HCT116 (cell line): ENCODE results near the gene CD200. TPM values are rescaled to one million over a fixed set of nuclear protein-coding genes. Genes with fewer than 3 reads are reported as not detected.
"Not testable (repeated sequence)": the region's sequence is repeated elsewhere in the genome, so short reads cannot be mapped to it uniquely, and the experiment has no call there.

Experiments used
- ATAC-seq: fragments of 200-7000 bp; cut with Tn5 transposase; 2 replicates; pipeline ENCODE4 v1.9.1; 2020; ENCODE audit warnings: mild to moderate bottlenecking, moderate library complexity
- BruUV-seq: library from RNA; stranded (reverse); fragments of 400-500 nt; replicated peaks from 2 replicates; lab custom pipeline; 2021; lab: Mats Ljungman, UMichigan
- CTCF ChIA-PET: fragments of 300-600 bp; sonication (Branson Sonifier 250); formaldehyde crosslinking; loops from one replicate; lab custom pipeline; 2021; ENCODE audit warnings: antibody characterized with exemption; lab: Charles Lee
- POLR2A ChIA-PET: fragments of 300-600, 350-600 bp; sonication (Branson Sonifier 250); formaldehyde crosslinking; loops from one replicate; lab custom pipeline; 2021; ENCODE audit warnings: antibody characterized with exemption; lab: Charles Lee
- RAD21 ChIA-PET, 2 experiments: fragments of 300-600 bp; sonication (Branson Sonifier 250); formaldehyde crosslinking; loops; one replicate each; lab custom pipeline; 2023; ENCODE audit warnings: low total read pairs in 2 of 2; ENCODE audit not compliant: uncharacterized antibody in 2 of 2, unreplicated experiment in 2 of 2, low non-redundant PET in 1 of 2; lab: Charles Lee
- DNase-seq: peaks from one replicate; pipeline ENCODE4 v3.0.0-alpha.2; 2010; ENCODE audit warnings: low read depth, low spot score
- H2AFZ ChIP-seq: fragments of 200-600 bp; shearing (Covaris generic), sonication (generic); 2 replicates; pipeline ENCODE4 v1.6.1; 2017; ENCODE audit warnings: low read depth, mixed run types, mixed read lengths, antibody characterized with exemption, low read length; ENCODE audit not compliant: poor library complexity, severe bottlenecking
- H3K27ac ChIP-seq: 2 replicates; pipeline ENCODE4 v1.5.1; 2012; ENCODE audit warnings: low read depth, low read length
- H3K27me3 ChIP-seq: fragments of 200-600 bp; sonication (generic); 2 replicates; pipeline ENCODE4 v1.6.1; 2016; ENCODE audit warnings: mixed run types, low read length, mixed read lengths; ENCODE audit not compliant: insufficient read depth
- H3K36me3 ChIP-seq, 2 experiments: fragments of 200-500 bp in 1 of 2; fragments of 200-600 bp in 1 of 2; sonication (Bioruptor generic) in 1 of 2; sonication (generic) in 1 of 2; 2 replicates each; pipeline versions ENCODE4 v1.5.1 to v1.6.1; 2014 to 2016; ENCODE audit warnings: low read length in 2 of 2, inconsistent platforms in 1 of 2, mixed read lengths in 1 of 2, mixed run types in 1 of 2; ENCODE audit not compliant: insufficient read depth in 2 of 2, control insufficient read depth in 1 of 2
- H3K4me1 ChIP-seq, 2 experiments: fragments of 200-600 bp in 1 of 2; sonication (generic) in 1 of 2; 2 replicates each; pipeline versions ENCODE4 v1.5.1 to v1.6.1; 2012 to 2017; ENCODE audit warnings: low read length in 2 of 2, inconsistent platforms in 1 of 2, mild to moderate bottlenecking in 1 of 2, mixed read lengths in 1 of 2, mixed run types in 1 of 2, moderate library complexity in 1 of 2; ENCODE audit not compliant: insufficient read depth in 2 of 2, control insufficient read depth in 1 of 2
- H3K4me2 ChIP-seq: fragments of 200-600 bp; sonication (generic); 2 replicates; pipeline ENCODE4 v1.6.1; 2017; ENCODE audit warnings: mixed run types, low read length, mixed read lengths
- H3K4me3 ChIP-seq, 2 experiments: fragments of 200-600 bp in 1 of 2; sonication (generic) in 1 of 2; replicated peaks in 1 of 2; 2 replicates each; pipeline ENCODE4 v1.5.1; 2011 to 2016; ENCODE audit warnings: low read length in 2 of 2, control low read depth in 1 of 2, low read depth in 1 of 2, mild to moderate bottlenecking in 1 of 2, mixed read lengths in 1 of 2, mixed run types in 1 of 2
- H3K79me2 ChIP-seq: fragments of 200-600 bp; sonication (generic); 2 replicates; pipeline ENCODE4 v1.6.1; 2017; ENCODE audit warnings: mild to moderate bottlenecking, mixed run types, low read length, moderate library complexity, mixed read lengths; ENCODE audit not compliant: insufficient read depth
- H3K9ac ChIP-seq: fragments of 200-600 bp; sonication (generic); 2 replicates; pipeline ENCODE4 v1.6.1; 2016; ENCODE audit warnings: low read length, mixed read lengths
- H3K9me2 ChIP-seq: fragments of 200-600 bp; sonication (generic), shearing (Covaris generic); 2 replicates; pipeline ENCODE4 v1.6.1; 2017; ENCODE audit warnings: mixed run types, mild to moderate bottlenecking, moderate library complexity; ENCODE audit not compliant: insufficient read depth
- H3K9me3 ChIP-seq, 2 experiments: fragments of 200-500 bp in 1 of 2; fragments of 200-600 bp in 1 of 2; sonication (Bioruptor generic) in 1 of 2; sonication (generic) in 1 of 2; 2 replicates each; pipeline ENCODE4 v1.6.1; 2014 to 2017; ENCODE audit warnings: low read length in 2 of 2, mixed read lengths in 2 of 2, inconsistent platforms in 1 of 2, low read depth in 1 of 2, mild to moderate bottlenecking in 1 of 2, mixed run types in 1 of 2, moderate library complexity in 1 of 2; ENCODE audit not compliant: control insufficient read depth in 1 of 2, insufficient read depth in 1 of 2
- H4K20me1 ChIP-seq: fragments of 200-600 bp; sonication (generic), shearing (Covaris generic); 2 replicates; pipeline ENCODE4 v1.6.1; 2017; ENCODE audit warnings: mixed run types, mild to moderate bottlenecking, moderate library complexity; ENCODE audit not compliant: insufficient read depth
- CBX3 ChIP-seq: IDR thresholded peaks from 2 replicates; pipeline ENCODE4 v1.6.1; 2012; ENCODE audit warnings: low read depth
- CEBPB ChIP-seq: IDR thresholded peaks from 2 replicates; pipeline ENCODE4 v1.6.1; 2012; ENCODE audit warnings: low read depth
- EGR1 ChIP-seq: IDR thresholded peaks from 2 replicates; pipeline ENCODE4 v1.6.1; 2012; ENCODE audit warnings: low read depth
- ELF1 ChIP-seq: IDR thresholded peaks from 2 replicates; pipeline ENCODE4 v1.6.1; 2012; ENCODE audit warnings: low read depth, borderline replicate concordance
- EZH2 ChIP-seq: fragments of 200-600 bp; sonication (generic); IDR thresholded peaks from 2 replicates; pipeline ENCODE4 v1.6.1; 2017; ENCODE audit warnings: antibody characterized with exemption, mixed run types
- EZH2phosphoT487 ChIP-seq: fragments of 200-600 bp; IDR thresholded peaks from 2 replicates; pipeline ENCODE4 v1.6.1; 2018; ENCODE audit warnings: antibody characterized with exemption, borderline replicate concordance
- FOSL1 ChIP-seq: IDR thresholded peaks from 2 replicates; pipeline ENCODE4 v1.6.1; 2012; ENCODE audit warnings: low read depth
- POLR2A ChIP-seq: IDR thresholded peaks from 2 replicates; pipeline ENCODE4 v1.7.0; 2011; ENCODE audit warnings: borderline replicate concordance; ENCODE audit not compliant: insufficient read depth, insufficient read length; ENCODE audit errors: extremely low read depth
- RAD21 ChIP-seq: IDR thresholded peaks from 2 replicates; pipeline ENCODE4 v1.6.1; 2012; ENCODE audit warnings: low read depth, mild to moderate bottlenecking
- SIN3A ChIP-seq: IDR thresholded peaks from 2 replicates; pipeline ENCODE4 v1.6.1; 2012; ENCODE audit warnings: low read depth
- SP1 ChIP-seq: IDR thresholded peaks from 2 replicates; pipeline ENCODE4 v1.6.1; 2012; ENCODE audit warnings: low read depth
- SRF ChIP-seq: IDR thresholded peaks from 2 replicates; pipeline ENCODE4 v1.6.1; 2012; ENCODE audit warnings: low read depth
- YY1 ChIP-seq: IDR thresholded peaks from 2 replicates; pipeline ENCODE4 v1.6.1; 2011; ENCODE audit warnings: low read length, low read depth, moderate library complexity, mild to moderate bottlenecking; ENCODE audit not compliant: insufficient replicate concordance; ENCODE audit errors: extremely low read depth
- ZNF274 ChIP-seq: fragments of 200-500 bp; sonication (Bioruptor generic); IDR thresholded peaks from 2 replicates; pipeline ENCODE4 v1.6.1; 2014; ENCODE audit warnings: mild to moderate bottlenecking, low read depth, low read length, inconsistent platforms
- intact Hi-C: fragments of 100-400 bp; cut with micrococcal nuclease; formaldehyde crosslinking; loops from 2 replicates; pipeline ENCODE4 v1.10.0; 2022
- total RNA-seq: library from RNA; stranded (reverse); gene quantifications from one replicate; pipeline ENCODE4 v1.2.1, GENCODE V29; 2021; ENCODE audit not compliant: unreplicated experiment
- TF ChIP-seq, protein P1 (sequence below): IDR thresholded peaks from 2 replicates; pipeline ENCODE4 v1.6.1; 2012
- TF ChIP-seq, protein P2 (sequence below): IDR thresholded peaks from 2 replicates; pipeline ENCODE4 v1.6.1; 2012; ENCODE audit warnings: low read depth
- TF ChIP-seq, protein P3 (sequence below): IDR thresholded peaks from 2 replicates; pipeline ENCODE4 v1.6.1; 2011; ENCODE audit warnings: mild to moderate bottlenecking, low read length, moderate library complexity; ENCODE audit not compliant: insufficient replicate concordance; ENCODE audit errors: extremely low read depth

Gene CD200
- total RNA-seq, 1 experiment from 2014 or later: not detected

DNA sequence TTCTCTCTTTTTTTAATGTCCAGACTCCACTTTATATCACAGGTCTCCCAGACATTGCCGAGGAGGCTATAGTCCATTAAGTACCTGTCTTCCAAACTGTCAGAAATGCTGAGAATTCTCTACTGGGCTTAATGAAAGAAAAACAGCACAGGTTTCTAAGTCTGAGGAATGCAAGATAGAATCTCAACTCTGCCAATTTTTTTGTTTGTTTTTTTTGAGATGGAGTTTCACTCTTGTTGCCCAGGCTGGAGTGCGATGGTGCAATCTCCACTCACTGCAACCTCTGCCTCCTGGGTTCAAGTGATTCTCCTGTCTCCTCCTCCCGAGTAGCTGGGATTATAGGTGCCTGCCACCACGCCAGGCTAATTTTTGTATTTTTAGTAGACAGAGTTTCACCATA, 45.4 kb downstream of the CD200 start:
- ATAC-seq, intact Hi-C loops, H3K36me3 ChIP-seq, DNase-seq, H2AFZ ChIP-seq, H3K4me3 ChIP-seq, H3K9me3 ChIP-seq, H3K9me2 ChIP-seq, H3K4me2 ChIP-seq, H3K79me2 ChIP-seq, BruUV-seq, H4K20me1 ChIP-seq, CTCF ChIA-PET, H3K27me3 ChIP-seq, RAD21 ChIA-PET, H3K9ac ChIP-seq, H3K27ac ChIP-seq, POLR2A ChIA-PET, H3K4me1 ChIP-seq: not testable (repeated sequence)

DNA sequence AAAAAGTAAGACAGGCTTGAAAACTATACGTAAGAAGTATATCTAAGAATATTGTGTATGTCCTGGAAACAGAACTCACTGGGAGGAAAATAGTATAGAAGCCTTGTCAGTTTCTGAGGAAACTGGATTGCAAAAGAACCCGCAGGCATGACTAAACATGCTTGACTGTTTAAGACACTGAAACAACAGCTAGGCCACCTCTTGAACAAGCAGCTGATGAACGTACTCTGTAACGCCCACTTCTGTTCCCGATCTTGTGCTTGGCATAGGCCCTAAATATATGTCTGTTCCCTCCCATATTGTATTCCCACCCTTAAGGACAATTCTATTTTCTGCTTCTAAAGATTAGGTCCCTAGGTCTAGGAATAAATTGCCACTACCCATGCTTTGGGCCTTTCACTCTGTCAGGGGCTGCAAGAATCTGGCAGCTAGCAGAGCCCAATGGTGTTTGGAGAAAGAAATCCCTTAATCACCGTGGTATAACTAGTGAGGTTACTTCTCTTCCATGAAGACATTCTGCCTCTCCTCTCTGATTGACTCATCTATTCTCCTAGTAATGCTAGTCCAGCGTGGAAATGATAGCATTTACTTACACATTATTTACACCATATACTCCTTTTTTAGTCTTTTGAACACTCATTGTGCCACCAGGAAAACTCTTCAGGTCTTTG, 46.2 kb downstream of the CD200 start:
- Histone ChIP-seq H2AFZ (no peak overlapping the region), H3K9ac (no peak overlapping the region), H3K4me3 (no peak overlapping the region), H3K4me1 (no peaks in the 10 kb centered on the region), H3K36me3 (no peaks in the 10 kb centered on the region), H3K27ac (no peak overlapping the region), H3K9me3 (no peaks in the 10 kb centered on the region), H3K79me2 (no peaks in the 10 kb centered on the region), H3K4me2 (no peak overlapping the region), H3K27me3 (no peaks in the 10 kb centered on the region), H4K20me1 (no peaks in the 10 kb centered on the region), H3K9me2 (no peaks in the 10 kb centered on the region)
- DNase-seq (no peak), ATAC-seq (no peak)
- CTCF ChIA-PET: no interaction called here
- POLR2A ChIA-PET: no interaction called here
- intact Hi-C loops: no loop called here
- BruUV-seq: no TSS peak
- RAD21 ChIA-PET: no interaction called here
- TF ChIP-seq CEBPB: no peak
- TF ChIP-seq EZH2: no peak
- TF ChIP-seq ZNF274: no peak
- no peak for TF ChIP-seq SP1
- no peak for TF ChIP-seq POLR2A
- no peak for TF ChIP-seq EZH2phosphoT487
- TF ChIP-seq SIN3A: no peak
- no peak for TF ChIP-seq RAD21
- TF ChIP-seq YY1: no peak
- no peak for TF ChIP-seq SRF
- TF ChIP-seq FOSL1: no peak
- TF ChIP-seq, protein P1, sequence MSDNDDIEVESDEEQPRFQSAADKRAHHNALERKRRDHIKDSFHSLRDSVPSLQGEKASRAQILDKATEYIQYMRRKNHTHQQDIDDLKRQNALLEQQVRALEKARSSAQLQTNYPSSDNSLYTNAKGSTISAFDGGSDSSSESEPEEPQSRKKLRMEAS: no peak
- TF ChIP-seq, protein P2, sequence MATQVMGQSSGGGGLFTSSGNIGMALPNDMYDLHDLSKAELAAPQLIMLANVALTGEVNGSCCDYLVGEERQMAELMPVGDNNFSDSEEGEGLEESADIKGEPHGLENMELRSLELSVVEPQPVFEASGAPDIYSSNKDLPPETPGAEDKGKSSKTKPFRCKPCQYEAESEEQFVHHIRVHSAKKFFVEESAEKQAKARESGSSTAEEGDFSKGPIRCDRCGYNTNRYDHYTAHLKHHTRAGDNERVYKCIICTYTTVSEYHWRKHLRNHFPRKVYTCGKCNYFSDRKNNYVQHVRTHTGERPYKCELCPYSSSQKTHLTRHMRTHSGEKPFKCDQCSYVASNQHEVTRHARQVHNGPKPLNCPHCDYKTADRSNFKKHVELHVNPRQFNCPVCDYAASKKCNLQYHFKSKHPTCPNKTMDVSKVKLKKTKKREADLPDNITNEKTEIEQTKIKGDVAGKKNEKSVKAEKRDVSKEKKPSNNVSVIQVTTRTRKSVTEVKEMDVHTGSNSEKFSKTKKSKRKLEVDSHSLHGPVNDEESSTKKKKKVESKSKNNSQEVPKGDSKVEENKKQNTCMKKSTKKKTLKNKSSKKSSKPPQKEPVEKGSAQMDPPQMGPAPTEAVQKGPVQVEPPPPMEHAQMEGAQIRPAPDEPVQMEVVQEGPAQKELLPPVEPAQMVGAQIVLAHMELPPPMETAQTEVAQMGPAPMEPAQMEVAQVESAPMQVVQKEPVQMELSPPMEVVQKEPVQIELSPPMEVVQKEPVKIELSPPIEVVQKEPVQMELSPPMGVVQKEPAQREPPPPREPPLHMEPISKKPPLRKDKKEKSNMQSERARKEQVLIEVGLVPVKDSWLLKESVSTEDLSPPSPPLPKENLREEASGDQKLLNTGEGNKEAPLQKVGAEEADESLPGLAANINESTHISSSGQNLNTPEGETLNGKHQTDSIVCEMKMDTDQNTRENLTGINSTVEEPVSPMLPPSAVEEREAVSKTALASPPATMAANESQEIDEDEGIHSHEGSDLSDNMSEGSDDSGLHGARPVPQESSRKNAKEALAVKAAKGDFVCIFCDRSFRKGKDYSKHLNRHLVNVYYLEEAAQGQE: no peak
- TF ChIP-seq EGR1: no peak
- TF ChIP-seq, protein P3, sequence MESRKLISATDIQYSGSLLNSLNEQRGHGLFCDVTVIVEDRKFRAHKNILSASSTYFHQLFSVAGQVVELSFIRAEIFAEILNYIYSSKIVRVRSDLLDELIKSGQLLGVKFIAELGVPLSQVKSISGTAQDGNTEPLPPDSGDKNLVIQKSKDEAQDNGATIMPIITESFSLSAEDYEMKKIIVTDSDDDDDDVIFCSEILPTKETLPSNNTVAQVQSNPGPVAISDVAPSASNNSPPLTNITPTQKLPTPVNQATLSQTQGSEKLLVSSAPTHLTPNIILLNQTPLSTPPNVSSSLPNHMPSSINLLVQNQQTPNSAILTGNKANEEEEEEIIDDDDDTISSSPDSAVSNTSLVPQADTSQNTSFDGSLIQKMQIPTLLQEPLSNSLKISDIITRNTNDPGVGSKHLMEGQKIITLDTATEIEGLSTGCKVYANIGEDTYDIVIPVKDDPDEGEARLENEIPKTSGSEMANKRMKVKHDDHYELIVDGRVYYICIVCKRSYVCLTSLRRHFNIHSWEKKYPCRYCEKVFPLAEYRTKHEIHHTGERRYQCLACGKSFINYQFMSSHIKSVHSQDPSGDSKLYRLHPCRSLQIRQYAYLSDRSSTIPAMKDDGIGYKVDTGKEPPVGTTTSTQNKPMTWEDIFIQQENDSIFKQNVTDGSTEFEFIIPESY: no peak
- TF ChIP-seq ELF1: no peak
- no peak for TF ChIP-seq CBX3
